ENCODE results near the gene RIPOR1.

Gene RIPOR1

GRCh38 chr16:67539271-67539670 is 10.6 kb downstream of the RIPOR1 start:
- no peak for DNase-seq

GRCh38 chr16:67539691-67540635 is 11.3 kb downstream of the RIPOR1 start:
- no peak for DNase-seq

GRCh38 chr16:67540756-67541155 is 12.1 kb downstream of the RIPOR1 start:
- DNase-seq: no peak

GRCh38 chr16:67541391-67542263 is 13.0 kb downstream of the RIPOR1 start:
- DNase-seq: no peak

- peak; percentile 61 for DNase-seq
Observed at GRCh38 chr16:67542464-67542863, 13.8 kb downstream of the RIPOR1 start.

GRCh38 chr16:67543036-67543435 is 14.4 kb downstream of the RIPOR1 start:
- DNase-seq: no peak

- no peak for DNase-seq
Observed at GRCh38 chr16:67543582-67543981, 15.0 kb downstream of the RIPOR1 start.

GRCh38 chr16:67544329-67544841 is 15.8 kb downstream of the RIPOR1 start:
- no peak for DNase-seq

- DNase-seq: no peak
Observed at GRCh38 chr16:67544844-67545664, 16.4 kb downstream of the RIPOR1 start.

GRCh38 chr16:67545665-67546024 is 17.0 kb downstream of the RIPOR1 start:
- DNase-seq: no peak

- DNase-seq: no peak
Observed at GRCh38 chr16:67546091-67546501, 17.5 kb downstream of the RIPOR1 start.

- DNase-seq: peak; percentile 73
Observed at GRCh38 chr16:67546761-67547422, 18.3 kb downstream of the RIPOR1 start.

GRCh38 chr16:67547423-67548264 is 19.0 kb downstream of the RIPOR1 start:
- DNase-seq: peak; percentile 26

GRCh38 chr16:67548265-67549126 is 19.9 kb downstream of the RIPOR1 start:
- DNase-seq: no peak

GRCh38 chr16:67549240-67549639 is 20.6 kb downstream of the RIPOR1 start:
- DNase-seq: no peak

GRCh38 chr16:67549936-67550335 is 21.3 kb downstream of the RIPOR1 start:
- no peak for DNase-seq

GRCh38 chr16:67551091-67551490 is 22.5 kb downstream of the RIPOR1 start:
- no peak for DNase-seq

- DNase-seq: no peak
Observed at GRCh38 chr16:67551972-67552371, 23.3 kb downstream of the RIPOR1 start.

- no peak for DNase-seq
Observed at GRCh38 chr16:67552476-67552875, 23.8 kb downstream of the RIPOR1 start.

- DNase-seq: no peak
Observed at GRCh38 chr16:67555795-67556212, 27.2 kb downstream of the RIPOR1 start.
